Loucy (cell line): Measurements from ENCODE around the gene RGS9.
A peak's percentile ranks its signal among the peaks of the same experiment; 100 is the strongest.

Experiments
- H2AFZ ChIP-seq: fragments of 200-600 bp; sonication (generic); 2 replicates; pipeline ENCODE4 v1.6.0; 2016; ENCODE audit warnings: antibody characterized with exemption, mild to moderate bottlenecking, low read length, moderate library complexity
- H3F3A ChIP-seq: fragments of 200-600 bp; 2 replicates; pipeline ENCODE4 v1.6.0; 2016; ENCODE audit warnings: antibody characterized with exemption, low read depth, mild to moderate bottlenecking
- H3K27me3 ChIP-seq: fragments of 200-600 bp; sonication (generic); 2 replicates; pipeline ENCODE4 v1.6.1; 2014; ENCODE audit warnings: low read length, mild to moderate bottlenecking; ENCODE audit not compliant: insufficient read depth, poor library complexity, severe bottlenecking
- H3K36me3 ChIP-seq: fragments of 200-600 bp; sonication (generic); 2 replicates; pipeline ENCODE4 v1.6.1; 2016; ENCODE audit warnings: low read length; ENCODE audit not compliant: insufficient read depth
- H3K4me1 ChIP-seq: fragments of 200-600 bp; sonication (generic); 2 replicates; pipeline ENCODE4 v1.5.1; 2014; ENCODE audit warnings: low read length, mild to moderate bottlenecking; ENCODE audit not compliant: insufficient read depth, poor library complexity, severe bottlenecking
- H3K4me2 ChIP-seq: fragments of 200-600 bp; sonication (generic); 2 replicates; pipeline ENCODE4 v1.6.0; 2014; ENCODE audit warnings: antibody characterized with exemption, low read length, low read depth, mild to moderate bottlenecking; ENCODE audit not compliant: poor library complexity, severe bottlenecking
- H3K4me3 ChIP-seq: fragments of 200-600 bp; sonication (generic); 2 replicates; pipeline ENCODE4 v1.5.1; 2014; ENCODE audit warnings: low read length, mild to moderate bottlenecking, mixed read lengths; ENCODE audit not compliant: poor library complexity, severe bottlenecking
- H3K79me2 ChIP-seq: fragments of 200-600 bp; sonication (generic); 2 replicates; pipeline ENCODE4 v1.6.1; 2014; ENCODE audit warnings: low read length; ENCODE audit not compliant: insufficient read depth
- H3K9ac ChIP-seq: fragments of 200-600 bp; sonication (generic); 2 replicates; pipeline ENCODE4 v1.6.0; 2014; ENCODE audit warnings: mild to moderate bottlenecking, low read depth, low read length, moderate library complexity; ENCODE audit not compliant: poor library complexity, severe bottlenecking
- H3K9me2 ChIP-seq: fragments of 200-600 bp; sonication (generic); replicated peaks from 2 replicates; pipeline ENCODE4 v1.6.1; 2016; ENCODE audit warnings: low read depth, low read length, mixed read lengths
- H3K9me3 ChIP-seq: fragments of 200-600 bp; sonication (generic); 2 replicates; pipeline ENCODE4 v1.6.1; 2014; ENCODE audit warnings: mild to moderate bottlenecking, antibody characterized with exemption, low read length, low read depth; ENCODE audit not compliant: insufficient read depth
- H4K20me1 ChIP-seq: fragments of 200-600 bp; sonication (generic); 2 replicates; pipeline ENCODE4 v1.6.0; 2014; ENCODE audit warnings: antibody characterized with exemption, low read length, mild to moderate bottlenecking; ENCODE audit not compliant: insufficient read depth, poor library complexity, severe bottlenecking
- EZH2phosphoT487 ChIP-seq: fragments of 200-600 bp; IDR thresholded peaks from 2 replicates; pipeline ENCODE4 v1.6.1; 2018; ENCODE audit warnings: antibody characterized with exemption, mild to moderate bottlenecking, moderate library complexity, borderline replicate concordance
- TF ChIP-seq, protein P1 (sequence below): fragments of 200-600 bp; sonication (generic); conservative IDR thresholded peaks from 2 replicates; pipeline ENCODE4 v1.5.1; 2014; ENCODE audit warnings: mild to moderate bottlenecking, antibody characterized with exemption, low read length

RGS9 gene

DNA sequence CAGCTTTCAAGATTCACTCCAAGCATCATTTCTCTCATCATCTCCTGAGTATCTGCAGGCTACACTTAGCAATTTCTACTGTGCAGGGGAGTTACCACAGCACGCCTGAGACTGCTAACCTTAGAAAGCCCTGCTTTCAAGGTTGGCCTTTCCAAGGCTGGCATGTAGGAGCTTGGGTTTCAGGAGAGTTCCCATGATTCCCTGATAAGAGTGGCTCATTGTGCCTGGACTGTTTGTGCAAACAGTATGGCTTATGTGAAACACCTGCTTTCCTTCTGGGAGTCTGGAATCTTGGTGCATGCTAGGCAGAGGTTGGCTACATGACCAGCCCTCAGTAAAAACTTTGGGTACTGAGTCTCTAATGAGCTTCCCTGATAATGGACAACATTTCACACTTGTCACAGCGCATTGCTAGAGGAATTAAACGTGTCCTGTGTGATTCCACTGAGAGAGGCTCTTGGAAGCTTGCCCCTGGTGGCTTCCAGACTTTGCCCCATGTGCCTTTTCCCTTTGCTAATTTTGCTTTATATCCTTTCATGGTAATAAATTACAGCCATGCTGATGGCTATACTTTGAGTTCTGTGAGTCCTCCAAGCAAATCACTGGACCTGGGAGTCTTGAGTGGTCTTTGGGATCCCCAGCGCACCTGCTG, 19.7 kb upstream of the RGS9 start:
- peaks cover 24% of the 10 kb centered on the region for H3K4me1 ChIP-seq
- no peaks in the 10 kb centered on the region for H3K9me2 ChIP-seq
- H3K36me3 ChIP-seq, result no peaks in the 10 kb centered on the region
- H3K79me2 ChIP-seq, result no peaks in the 10 kb centered on the region
- no peak overlapping the region for H3K4me3 ChIP-seq
- no peaks in the 10 kb centered on the region for H4K20me1 ChIP-seq
- H3K4me2 ChIP-seq, result no peak overlapping the region
- no peak overlapping the region for H2AFZ ChIP-seq
- no peaks in the 10 kb centered on the region for H3K27me3 ChIP-seq
- no peaks in the 10 kb centered on the region for H3K9me3 ChIP-seq
- TF ChIP-seq EZH2phosphoT487, result no peak
- TF ChIP-seq, protein P1, sequence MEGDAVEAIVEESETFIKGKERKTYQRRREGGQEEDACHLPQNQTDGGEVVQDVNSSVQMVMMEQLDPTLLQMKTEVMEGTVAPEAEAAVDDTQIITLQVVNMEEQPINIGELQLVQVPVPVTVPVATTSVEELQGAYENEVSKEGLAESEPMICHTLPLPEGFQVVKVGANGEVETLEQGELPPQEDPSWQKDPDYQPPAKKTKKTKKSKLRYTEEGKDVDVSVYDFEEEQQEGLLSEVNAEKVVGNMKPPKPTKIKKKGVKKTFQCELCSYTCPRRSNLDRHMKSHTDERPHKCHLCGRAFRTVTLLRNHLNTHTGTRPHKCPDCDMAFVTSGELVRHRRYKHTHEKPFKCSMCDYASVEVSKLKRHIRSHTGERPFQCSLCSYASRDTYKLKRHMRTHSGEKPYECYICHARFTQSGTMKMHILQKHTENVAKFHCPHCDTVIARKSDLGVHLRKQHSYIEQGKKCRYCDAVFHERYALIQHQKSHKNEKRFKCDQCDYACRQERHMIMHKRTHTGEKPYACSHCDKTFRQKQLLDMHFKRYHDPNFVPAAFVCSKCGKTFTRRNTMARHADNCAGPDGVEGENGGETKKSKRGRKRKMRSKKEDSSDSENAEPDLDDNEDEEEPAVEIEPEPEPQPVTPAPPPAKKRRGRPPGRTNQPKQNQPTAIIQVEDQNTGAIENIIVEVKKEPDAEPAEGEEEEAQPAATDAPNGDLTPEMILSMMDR, result no peak
- no peak overlapping the region for H3K9ac ChIP-seq
- peaks cover 7% of the 10 kb centered on the region; the same call in 1 of the 2 replicates for H3F3A ChIP-seq

DNA sequence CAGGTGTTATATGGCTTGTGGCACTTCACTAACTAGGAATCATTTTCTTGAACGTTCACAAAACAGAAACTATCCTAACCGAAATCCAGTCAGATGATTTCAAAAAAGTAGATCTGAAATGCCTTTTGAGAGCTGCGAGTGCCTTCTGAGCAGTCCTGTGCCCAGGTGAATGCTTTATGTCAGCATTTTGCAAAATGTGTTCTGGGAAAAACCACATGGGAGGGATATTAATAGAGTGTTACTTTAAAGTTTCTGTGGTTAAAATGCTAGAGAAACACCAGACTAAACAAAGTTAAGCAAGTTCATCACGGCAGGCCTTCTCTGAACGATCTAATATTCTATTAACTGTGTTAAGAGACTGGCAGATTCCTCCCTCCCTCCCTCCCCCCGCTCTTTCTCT, 15.8 kb upstream of the RGS9 start:
- H3K36me3 ChIP-seq, result no peaks in the 10 kb centered on the region
- no peaks in the 10 kb centered on the region for H3K27me3 ChIP-seq
- no peaks in the 10 kb centered on the region for H3K9me2 ChIP-seq
- TF ChIP-seq, protein P1, result no peak
- TF ChIP-seq EZH2phosphoT487, result no peak
- H2AFZ ChIP-seq, result no peak overlapping the region
- H3K4me3 ChIP-seq, result no peak overlapping the region
- H3K4me2 ChIP-seq, result no peak overlapping the region
- H3K4me1 ChIP-seq, result peaks cover 25% of the 10 kb centered on the region
- peaks cover 7% of the 10 kb centered on the region; the same call in 1 of the 2 replicates for H3F3A ChIP-seq
- no peaks in the 10 kb centered on the region for H3K9me3 ChIP-seq
- H3K9ac ChIP-seq, result peak overlapping the region; percentile 93
- H4K20me1 ChIP-seq, result no peaks in the 10 kb centered on the region
- no peaks in the 10 kb centered on the region for H3K79me2 ChIP-seq

- peak overlapping the region; percentile 95 for H3K4me3 ChIP-seq
- H3K4me1 ChIP-seq, result peaks cover 24% of the 10 kb centered on the region
- peak overlapping the region; percentile 93 for H3K9ac ChIP-seq
- no peaks in the 10 kb centered on the region for H3K27me3 ChIP-seq
- H4K20me1 ChIP-seq, result no peaks in the 10 kb centered on the region
- H3K36me3 ChIP-seq, result no peaks in the 10 kb centered on the region
- no peaks in the 10 kb centered on the region for H3K79me2 ChIP-seq
- H3K4me2 ChIP-seq, result peak overlapping the region; percentile 80
- peaks cover 7% of the 10 kb centered on the region; the same call in 1 of the 2 replicates for H3F3A ChIP-seq
- no peaks in the 10 kb centered on the region for H3K9me3 ChIP-seq
- H2AFZ ChIP-seq, result no peak overlapping the region
- TF ChIP-seq EZH2phosphoT487, result no peak
- TF ChIP-seq, protein P1, result no peak
- H3K9me2 ChIP-seq, result no peaks in the 10 kb centered on the region
Observed at GRCh38 chr17:65121916-65122806, 15.0 kb upstream of the RGS9 start.
